Neutrophil (primary cell): ENCODE data around the gene UBE2L3.

Experiments
- H3K27ac ChIP-seq: fragments of 200-600 bp; sonication (generic); 2 replicates; pipeline ENCODE4 v1.5.1; 2016; ENCODE audit warnings: mild to moderate bottlenecking, moderate library complexity
- H3K27me3 ChIP-seq: fragments of 200-600 bp; sonication (generic); 2 replicates; pipeline ENCODE4 v1.6.0; 2016; ENCODE audit warnings: mild to moderate bottlenecking
- H3K36me3 ChIP-seq: fragments of 200-600 bp; sonication (generic); 2 replicates; pipeline ENCODE4 v1.5.1; 2017
- H3K4me1 ChIP-seq, 2 experiments: fragments of 200-600 bp in 1 of 2; sonication (generic) in 1 of 2; 1 replicate in 1 of 2; 2 replicates in 1 of 2; pipeline versions ENCODE4 v1.5.1 to v1.6.1; 2013 to 2016; ENCODE audit warnings: low read depth in 1 of 2, low read length in 1 of 2, mild to moderate bottlenecking in 1 of 2, moderate library complexity in 1 of 2; ENCODE audit not compliant: control insufficient read depth in 1 of 2, insufficient read depth in 1 of 2
- H3K4me3 ChIP-seq, 2 experiments: fragments of 200-600 bp in 1 of 2; sonication (generic) in 1 of 2; 1 replicate in 1 of 2; 2 replicates in 1 of 2; pipeline ENCODE4 v1.5.1; 2013 to 2016; ENCODE audit warnings: low read depth in 1 of 2, low read length in 1 of 2, mild to moderate bottlenecking in 1 of 2, moderate library complexity in 1 of 2
- H3K9me3 ChIP-seq: fragments of 200-600 bp; sonication (generic); 2 replicates; pipeline ENCODE4 v1.5.1; 2016
- CTCF ChIP-seq: fragments of 200-600 bp; sonication (generic); IDR thresholded peaks from 2 replicates; pipeline ENCODE4 v1.5.1; 2016; ENCODE audit warnings: antibody characterized with exemption

The UBE2L3 gene

GRCh38 chr22:21569459-21570170, 2.1 kb downstream of the UBE2L3 start:
- Histone ChIP-seq H3K4me1 (peaks cover 64 to 69% of the 10 kb centered on the region in 2 experiments), H3K27me3 (no peaks in the 10 kb centered on the region), H3K36me3 (no peaks in the 10 kb centered on the region), H3K4me3 (no peak overlapping the region), H3K9me3 (no peaks in the 10 kb centered on the region), H3K27ac (peak overlapping the region; percentile 76)
- TF ChIP-seq CTCF: no peak

DNA sequence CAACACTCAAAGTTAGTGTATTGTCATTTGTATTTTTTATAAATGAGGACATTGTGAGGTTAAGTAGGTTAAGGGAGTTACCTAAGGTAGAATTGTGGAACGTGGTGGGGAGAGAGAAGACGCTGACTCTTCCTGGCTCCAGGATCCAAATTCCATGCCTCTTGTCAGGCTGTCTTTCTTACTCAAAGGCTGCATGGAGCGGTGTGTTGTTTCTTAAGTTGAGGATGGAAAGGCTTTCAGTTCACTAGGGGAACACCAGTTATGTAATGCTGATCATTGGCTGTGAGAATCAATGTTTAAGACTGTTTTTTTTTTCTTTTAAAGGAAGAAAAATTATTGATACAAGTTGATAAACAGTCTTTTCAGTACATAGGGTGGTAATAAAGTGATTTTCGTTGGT, 2.9 kb downstream of the UBE2L3 start:
- H3K27me3 ChIP-seq: no peaks in the 10 kb centered on the region
- H3K36me3 ChIP-seq: no peaks in the 10 kb centered on the region
- H3K27ac ChIP-seq: peak overlapping the region; percentile 76
- H3K9me3 ChIP-seq: no peaks in the 10 kb centered on the region
- TF ChIP-seq CTCF: no peak
- H3K4me1 ChIP-seq: peaks cover 64 to 72% of the 10 kb centered on the region in 2 experiments
- H3K4me3 ChIP-seq: no peak overlapping the region

GRCh38 chr22:21571679-21572078, 4.2 kb downstream of the UBE2L3 start:
- no peaks in the 10 kb centered on the region for H3K27me3 ChIP-seq
- H3K27ac ChIP-seq: peak overlapping the region; percentile 76
- TF ChIP-seq CTCF: no peak
- peaks cover 64 to 72% of the 10 kb centered on the region in 2 experiments for H3K4me1 ChIP-seq
- H3K36me3 ChIP-seq: no peaks in the 10 kb centered on the region
- H3K9me3 ChIP-seq: no peaks in the 10 kb centered on the region
- no peak overlapping the region for H3K4me3 ChIP-seq

GRCh38 chr22:21573293-21573734, 5.8 kb downstream of the UBE2L3 start:
- Histone ChIP-seq H3K4me3 (no peak overlapping the region), H3K9me3 (no peaks in the 10 kb centered on the region), H3K4me1 (peaks cover 61 to 63% of the 10 kb centered on the region in 2 experiments), H3K36me3 (no peaks in the 10 kb centered on the region), H3K27ac (no peak overlapping the region), H3K27me3 (no peaks in the 10 kb centered on the region)
- no peak for TF ChIP-seq CTCF

DNA sequence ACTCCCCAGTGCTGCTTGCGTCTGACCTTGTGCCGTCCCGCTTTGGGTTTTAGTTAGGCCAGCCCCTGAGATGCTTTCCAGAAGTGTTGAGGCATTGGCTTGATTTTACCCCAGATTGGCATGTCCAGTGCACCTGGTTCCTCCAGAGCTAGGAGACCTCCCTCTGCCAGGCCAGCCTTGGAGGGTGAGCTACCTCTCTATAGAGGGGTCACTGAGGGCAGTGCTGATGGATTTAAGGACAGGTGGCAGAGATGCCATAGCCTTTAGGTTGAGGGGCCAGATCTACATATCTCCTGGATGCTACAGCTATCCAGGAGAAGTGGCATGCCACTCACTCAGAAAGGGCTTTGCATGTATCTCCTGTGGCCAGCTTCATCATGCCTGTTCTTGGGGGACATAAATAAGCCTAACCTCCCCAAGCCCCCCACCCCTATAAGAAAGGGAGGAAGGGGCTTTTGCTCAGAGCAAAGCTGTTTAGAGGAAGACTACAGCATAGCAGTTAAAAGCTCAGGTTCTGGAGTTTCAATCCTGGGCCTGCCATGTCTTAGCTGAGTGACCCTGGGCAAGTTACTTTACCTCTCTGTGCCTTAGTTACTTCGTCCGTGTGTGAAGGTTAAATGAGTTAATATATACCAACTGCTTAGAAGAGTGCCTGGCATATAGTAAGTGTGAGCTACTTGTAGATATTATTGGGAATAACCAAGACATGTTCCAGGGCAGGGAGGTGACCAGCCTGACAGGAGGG, 6.4 kb downstream of the UBE2L3 start:
- no peaks in the 10 kb centered on the region for H3K36me3 ChIP-seq
- H3K9me3 ChIP-seq: no peaks in the 10 kb centered on the region
- H3K4me1 ChIP-seq: peaks cover 55 to 56% of the 10 kb centered on the region in 2 experiments
- no peak for TF ChIP-seq CTCF
- H3K27ac ChIP-seq: no peak overlapping the region
- H3K27me3 ChIP-seq: no peaks in the 10 kb centered on the region
- no peak overlapping the region for H3K4me3 ChIP-seq
